HG02588 (cell line): ENCODE measurements around the gene LGR5.

Source experiments
- ATAC-seq: cut with Tn5 transposase; IDR thresholded peaks from one replicate; pipeline ENCODE4 v1.9.1; 2021; ENCODE audit warnings: mild to moderate bottlenecking, moderate library complexity; ENCODE audit not compliant: unreplicated experiment

The LGR5 gene

GRCh38 chr12:71438670-71439361 is 782 bp upstream of the LGR5 start:
- ATAC-seq, result no peak

GRCh38 chr12:71439362-71439612 is 311 bp upstream of the LGR5 start:
- no peak for ATAC-seq

- no peak for ATAC-seq
Measured at GRCh38 chr12:71440345-71440762, 756 bp downstream of the LGR5 start.

- ATAC-seq, result peak; percentile 42
Measured at GRCh38 chr12:71440763-71441748, 1.5 kb downstream of the LGR5 start.

DNA sequence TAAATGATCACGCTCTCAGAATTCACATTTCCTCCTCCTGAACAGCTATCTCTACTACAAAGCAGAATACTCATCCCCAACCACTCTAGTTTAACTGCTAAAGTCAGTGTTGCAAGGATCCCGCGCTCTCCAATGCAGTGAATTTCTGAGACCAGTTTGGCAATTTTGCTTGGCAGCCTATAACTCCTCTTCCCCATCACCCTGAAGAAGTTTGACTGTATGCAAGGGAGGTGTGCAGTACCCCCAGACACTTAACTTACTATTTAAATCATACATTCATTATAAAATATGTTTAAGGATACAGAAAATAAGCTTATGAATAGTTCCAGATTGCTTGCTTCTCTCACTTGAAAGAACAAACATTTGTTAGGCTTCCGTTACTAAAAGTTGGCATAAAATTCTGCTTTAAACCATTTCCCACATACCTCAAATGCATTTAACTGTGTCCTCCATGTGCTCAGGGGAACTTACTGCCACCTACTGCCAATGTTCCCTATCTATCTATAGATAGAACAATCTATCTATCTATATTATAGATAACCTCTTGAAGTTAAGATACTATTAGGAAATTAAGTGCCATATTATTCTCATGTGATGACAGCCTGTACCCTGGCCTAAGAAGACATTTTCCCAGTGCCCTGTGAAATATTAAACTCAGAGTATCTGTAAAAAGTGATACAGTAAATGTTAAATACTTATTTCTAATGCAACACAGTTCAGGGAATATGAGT is 2.4 kb downstream of the LGR5 start:
- ATAC-seq, result no peak

- ATAC-seq, result no peak
Measured at GRCh38 chr12:71442567-71442931, 3.0 kb downstream of the LGR5 start.

- no peak for ATAC-seq
Measured at GRCh38 chr12:71445071-71445470, 5.5 kb downstream of the LGR5 start.

- ATAC-seq, result no peak
Measured at GRCh38 chr12:71447691-71448132, 8.1 kb downstream of the LGR5 start.

- ATAC-seq, result no peak
Measured at GRCh38 chr12:71448150-71448581, 8.6 kb downstream of the LGR5 start.

GRCh38 chr12:71449373-71450070 is 9.9 kb downstream of the LGR5 start:
- no peak for ATAC-seq

GRCh38 chr12:71452006-71452405 is 12.4 kb downstream of the LGR5 start:
- ATAC-seq, result no peak

DNA sequence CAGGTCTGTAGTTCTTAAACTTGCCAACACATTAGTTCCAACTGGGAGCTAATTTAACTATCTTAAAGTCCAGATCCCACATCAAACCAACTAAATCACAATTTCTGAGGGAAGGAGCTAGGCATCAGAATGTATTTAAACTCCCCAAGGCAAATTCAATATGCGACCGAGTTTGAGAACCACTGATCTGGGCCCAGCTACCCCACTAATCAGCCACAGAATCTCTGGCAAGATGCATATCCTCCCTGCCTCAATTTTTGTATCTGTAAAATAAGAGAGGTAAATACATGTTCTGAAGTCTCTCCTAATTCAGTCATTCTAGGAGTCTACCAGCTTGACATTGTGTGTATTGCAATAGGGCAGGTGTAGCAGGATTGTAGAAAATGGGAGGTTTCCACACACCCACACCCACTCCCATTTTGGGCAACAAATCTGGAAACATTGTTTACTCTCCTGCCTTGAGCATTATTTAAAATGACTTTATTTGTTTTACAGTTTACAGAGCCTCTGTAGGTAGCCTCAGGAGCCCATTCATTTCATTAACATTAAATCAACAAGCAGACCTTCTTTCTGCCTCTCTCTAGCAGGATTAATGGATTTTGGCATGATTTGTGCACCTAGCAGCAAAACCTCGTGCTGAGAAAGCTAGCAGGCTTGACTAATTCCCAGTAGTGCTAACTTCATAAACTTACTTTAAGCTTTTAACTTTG is 15.6 kb downstream of the LGR5 start:
- ATAC-seq, result no peak

- no peak for ATAC-seq
Measured at GRCh38 chr12:71456316-71456715, 16.7 kb downstream of the LGR5 start.

DNA sequence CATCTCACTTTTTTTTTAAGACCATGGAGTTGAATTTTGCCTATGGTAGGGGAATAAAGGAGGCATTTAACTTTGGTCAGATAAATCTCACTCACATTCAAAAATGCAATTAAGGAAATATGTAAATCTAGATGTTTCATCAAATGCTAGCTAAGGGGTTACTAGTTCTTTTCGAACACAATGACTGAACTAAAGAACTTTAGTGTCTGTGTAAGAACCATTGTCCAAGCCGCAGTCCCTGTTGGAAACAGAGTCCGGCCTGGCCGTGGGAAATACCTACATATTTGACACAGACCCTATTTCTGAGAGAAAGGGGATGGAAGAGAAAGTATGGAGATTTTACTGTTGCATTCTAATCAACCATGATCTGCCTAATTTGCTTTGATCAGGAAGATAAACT is 17.4 kb downstream of the LGR5 start:
- no peak for ATAC-seq

DNA sequence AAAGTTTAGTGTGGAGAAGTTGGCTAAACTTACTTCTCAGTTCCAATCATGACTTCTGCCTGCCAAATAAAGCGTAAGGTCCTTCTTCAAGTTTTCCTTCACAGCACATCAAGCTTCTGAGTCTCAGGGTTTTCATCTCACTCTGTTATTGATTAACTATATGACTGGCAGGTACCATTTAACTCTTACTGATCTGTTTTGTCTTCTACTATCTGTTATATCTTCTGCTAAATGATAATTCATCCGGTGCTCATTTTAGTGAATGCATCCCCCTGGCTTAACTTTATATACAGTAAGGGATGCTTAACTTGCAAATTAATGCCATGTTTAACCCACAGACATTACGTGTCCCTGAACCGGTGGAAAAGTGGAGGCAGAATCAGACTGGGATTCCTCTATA is 20.7 kb downstream of the LGR5 start:
- no peak for ATAC-seq

- ATAC-seq, result no peak
Measured at GRCh38 chr12:71460850-71461609, 21.4 kb downstream of the LGR5 start.

- no peak for ATAC-seq
Measured at GRCh38 chr12:71461787-71462328, 22.3 kb downstream of the LGR5 start.

- no peak for ATAC-seq
Measured at GRCh38 chr12:71465796-71466195, 26.2 kb downstream of the LGR5 start.

GRCh38 chr12:71469258-71469750 is 29.7 kb downstream of the LGR5 start:
- ATAC-seq, result no peak
